HepG2 (cell line): Measurements from ENCODE around the gene SMOC1. TPM values are rescaled to one million over a fixed set of nuclear protein-coding genes. Genes with fewer than 3 reads are reported as not detected.

ENCODE experiments used
- BRD4 ChIP-seq: sonication (generic); formaldehyde crosslinking; IDR thresholded peaks from 2 replicates; pipeline ENCODE4 v1.4.0; 2020; ENCODE audit warnings: missing genetic modification reagents
- DR1 ChIP-seq: sonication (generic); formaldehyde crosslinking; IDR thresholded peaks from 2 replicates; pipeline ENCODE4 v1.8.0; 2021; ENCODE audit warnings: mild to moderate bottlenecking, missing genetic modification reagents, inconsistent platforms
- MAX ChIP-seq: IDR thresholded peaks from 2 replicates; pipeline ENCODE4 v1.6.1; 2012; ENCODE audit warnings: inconsistent platforms
- ZBTB4 ChIP-seq: sonication (generic); formaldehyde crosslinking; IDR thresholded peaks from 2 replicates; pipeline ENCODE4 v1.4.0; 2020; ENCODE audit warnings: missing genetic modification reagents, mild to moderate bottlenecking, borderline replicate concordance
- ZBTB40 ChIP-seq, 2 experiments: fragments of 450-650 bp in 1 of 2; sonication (generic) in 1 of 2; formaldehyde crosslinking in 1 of 2; IDR thresholded peaks; 2 replicates each; pipeline versions ENCODE4 v1.6.1 to v1.8.0; 2016 to 2022; ENCODE audit warnings: antibody characterized with exemption in 1 of 2, mild to moderate bottlenecking in 1 of 2, missing genetic modification reagents in 1 of 2
- ZNF160 ChIP-seq: sonication (generic); formaldehyde crosslinking; IDR thresholded peaks from 2 replicates; pipeline ENCODE4 v1.8.0; 2022; ENCODE audit warnings: mild to moderate bottlenecking, inconsistent platforms, missing genetic modification reagents
- ZNF276 ChIP-seq: sonication (generic); formaldehyde crosslinking; IDR thresholded peaks from 2 replicates; pipeline ENCODE4 v1.4.0; 2020; ENCODE audit warnings: mild to moderate bottlenecking, low read depth, missing genetic modification reagents
- ZNF280D ChIP-seq: sonication (generic); formaldehyde crosslinking; IDR thresholded peaks from 2 replicates; pipeline ENCODE4 v1.5.1; 2020; ENCODE audit warnings: mild to moderate bottlenecking, missing genetic modification reagents
- ZNF431 ChIP-seq: sonication (generic); formaldehyde crosslinking; IDR thresholded peaks from 2 replicates; pipeline ENCODE4 v1.9.0; 2022; ENCODE audit warnings: missing genetic modification reagents, low read depth, mild to moderate bottlenecking, borderline replicate concordance
- polyA plus RNA-seq, 8 experiments: library from polyadenylated mRNA; depleted of rRNA in 3 of 8; stranded (reverse) in 7 of 8; unstranded in 1 of 8; fragments of >200 nt; fragmentation: Illumina TruSeq in 4 of 8; extraction: Trizol in 4 of 8; gene quantifications; 2 replicates each; pipeline versions ENCODE4 v1.2.1 to v1.2.3, GENCODE V29; 2011 to 2016; ENCODE audit warnings: low read depth in 4 of 8, missing spikeins in 1 of 8, mixed read lengths in 1 of 8; ENCODE audit not compliant: insufficient read depth in 1 of 8
- total RNA-seq, 5 experiments: library from RNA; depleted of rRNA; stranded (reverse); fragments of >200 nt; fragmentation: Illumina TruSeq; extraction: Trizol; gene quantifications; 2 replicates each; pipeline ENCODE4 v1.2.3, GENCODE V29; 2016; ENCODE audit warnings: low read depth in 1 of 5

Gene SMOC1
- total and polyA plus RNA-seq, 2 of the 13 experiments (the other 11 are each of a cell fraction or from before 2014, with no cell fraction given) = 17.8 to 35.6 TPM

GRCh38 chr14:70073924-70074566, 194.8 kb downstream of the SMOC1 start (continued):
- TF ChIP-seq ZBTB40 (IDR thresholded peaks at IDR 0.05) = no peak
- no peak for TF ChIP-seq ZBTB40 (CRISPR knock-in tag; IDR thresholded peaks at IDR 0.05)
- TF ChIP-seq MAX = peak; percentile 33; the same call in 1 of the 2 replicates
- no peak for TF ChIP-seq DR1 (CRISPR knock-in tag)
- 0 out of 2 replicates have a peak, but pooled peaks have one; percentile 43 for TF ChIP-seq ZNF280D
- no peak for TF ChIP-seq ZBTB4 (CRISPR knock-in tag)
- TF ChIP-seq ZNF160 (CRISPR knock-in tag) = no peak
- TF ChIP-seq ZNF276 (CRISPR knock-in tag) = no peak
- TF ChIP-seq BRD4 (CRISPR knock-in tag) = no peak
- TF ChIP-seq ZNF431 (CRISPR knock-in tag) = no peak
